Inferior parietal cortex (tissue), 1 donor: ENCODE results near the gene EEF1A2.
"Not testable (repeated sequence)": the region's sequence is repeated elsewhere in the genome, so short reads cannot be mapped to it uniquely, and the experiment has no call there.

Experiments
- DNase-seq: peaks from one replicate; pipeline ENCODE4 v3.0.0-alpha.2; 2016; ENCODE audit errors: extremely low spot score

EEF1A2 gene

GRCh38 chr20:63520504-63520933 lies 21.6 kb upstream of the EEF1A2 start, which contains the start of gene PPDPF:
Gene PPDPF, plus strand, starts transcription at chr20:63520765. Its CDS starts 544 bp downstream, at chr20:63521309.
- DNase-seq: peak; percentile 81

GRCh38 chr20:63519668-63520503 lies 21.0 kb upstream of the EEF1A2 start:
- no peak for DNase-seq

GRCh38 chr20:63518946-63519667 lies 20.2 kb upstream of the EEF1A2 start:
- no peak for DNase-seq

- no peak for DNase-seq
These were observed 19.5 kb upstream of the EEF1A2 start for GRCh38 chr20:63518351-63518861.

- DNase-seq: no peak
These were observed 18.8 kb upstream of the EEF1A2 start for GRCh38 chr20:63517376-63518309.

- DNase-seq: not testable (repeated sequence)
These were observed 15.6 kb upstream of the EEF1A2 start for GRCh38 chr20:63514520-63514919.

GRCh38 chr20:63513207-63513606 lies 14.3 kb upstream of the EEF1A2 start:
- DNase-seq: no peak

GRCh38 chr20:63509088-63509564 lies 10.2 kb upstream of the EEF1A2 start:
- DNase-seq: no peak

GRCh38 chr20:63508072-63508768 lies 9.3 kb upstream of the EEF1A2 start:
- no peak for DNase-seq

GRCh38 chr20:63507083-63507743 lies 8.3 kb upstream of the EEF1A2 start:
- no peak for DNase-seq

- no peak for DNase-seq
These were observed 6.8 kb upstream of the EEF1A2 start for GRCh38 chr20:63505723-63506122.

- no peak for DNase-seq
These were observed 6.4 kb upstream of the EEF1A2 start for GRCh38 chr20:63505281-63505680.

- DNase-seq: no peak
These were observed 5.8 kb upstream of the EEF1A2 start for GRCh38 chr20:63504642-63505041.

- DNase-seq: no peak
These were observed 4.6 kb upstream of the EEF1A2 start for GRCh38 chr20:63503524-63503923.

GRCh38 chr20:63502671-63503172 lies 3.8 kb upstream of the EEF1A2 start:
- DNase-seq: no peak

GRCh38 chr20:63501818-63502670 lies 3.2 kb upstream of the EEF1A2 start:
- peak; percentile 63 for DNase-seq

GRCh38 chr20:63500902-63501817 lies 2.3 kb upstream of the EEF1A2 start:
- DNase-seq: no peak
